CD4-positive, alpha-beta T cell (primary cell): ENCODE measurements around the gene MAGEB2. TPM values are rescaled to one million over a fixed set of nuclear protein-coding genes. Genes with fewer than 3 reads are reported as not detected.

Source experiments
- ATAC-seq: fragments of 200-7000 bp; cut with Tn5 transposase; one replicate; pipeline ENCODE4 v1.10.0; 2022; ENCODE audit warnings: mild to moderate bottlenecking; ENCODE audit not compliant: poor library complexity
- CTCF ChIA-PET: fragments of 350-600 bp; sonication (Branson Sonifier 250); formaldehyde crosslinking; loops from one replicate; lab custom pipeline; 2021; ENCODE audit warnings: antibody characterized with exemption, inconsistent platforms; lab: Charles Lee
- POLR2A ChIA-PET: fragments of 350-600 bp; sonication (Branson Sonifier 250); formaldehyde crosslinking; loops from one replicate; lab custom pipeline; 2021; ENCODE audit warnings: antibody characterized with exemption, inconsistent platforms; lab: Charles Lee
- DNase-seq, 14 experiments: peaks; one replicate each; pipeline ENCODE4 v3.0.0-alpha.2; 2013 to 2020; ENCODE audit warnings: mixed read lengths in 2 of 14
- H3K27ac ChIP-seq, 2 donors: one replicate each; pipeline versions ENCODE4 v1.5.1 to v1.7.0; 2013; ENCODE audit warnings: low read length in 2 of 2, low read depth in 1 of 2, mild to moderate bottlenecking in 1 of 2
- H3K27me3 ChIP-seq, 2 experiments: 1 replicate in 1 of 2; 2 replicates in 1 of 2; pipeline versions ENCODE4 v1.6.1 to v1.7.0; 2013; ENCODE audit warnings: low read length in 2 of 2, control low read depth in 1 of 2, mild to moderate bottlenecking in 1 of 2, moderate library complexity in 1 of 2; ENCODE audit not compliant: insufficient read depth in 2 of 2, control insufficient read depth in 1 of 2
- H3K36me3 ChIP-seq: one replicate; pipeline ENCODE4 v1.6.1; 2013; ENCODE audit warnings: low read length, control low read depth; ENCODE audit not compliant: insufficient read depth
- H3K4me1 ChIP-seq: one replicate; pipeline ENCODE4 v1.6.1; 2013; ENCODE audit warnings: low read length, control low read depth; ENCODE audit not compliant: insufficient read depth
- H3K4me3 ChIP-seq: one replicate; pipeline ENCODE4 v1.5.1; 2013; ENCODE audit warnings: mild to moderate bottlenecking, low read length, moderate library complexity
- H3K9me3 ChIP-seq, 2 experiments: 1 replicate in 1 of 2; 2 replicates in 1 of 2; pipeline versions ENCODE4 v1.6.1 to v1.7.0; 2013; ENCODE audit warnings: low read length in 2 of 2, mild to moderate bottlenecking in 2 of 2, control low read depth in 1 of 2, moderate library complexity in 1 of 2; ENCODE audit not compliant: control insufficient read depth in 1 of 2, insufficient read depth in 1 of 2
- H3K27ac Mint-ChIP-seq: one replicate; pipeline ENCODE4 v1.8.0; 2020; ENCODE audit warnings: mixed read lengths
- H3K27me3 Mint-ChIP-seq: one replicate; pipeline ENCODE4 v1.8.0; 2021; ENCODE audit warnings: mixed read lengths
- H3K36me3 Mint-ChIP-seq: one replicate; pipeline ENCODE4 v1.8.0; 2021; ENCODE audit warnings: low read depth, mixed read lengths
- H3K4me1 Mint-ChIP-seq: one replicate; pipeline ENCODE4 v1.8.0; 2021; ENCODE audit warnings: low read depth, mixed read lengths
- H3K4me3 Mint-ChIP-seq: one replicate; pipeline ENCODE4 v1.8.0; 2020; ENCODE audit warnings: mild to moderate bottlenecking, mixed read lengths
- H3K9me3 Mint-ChIP-seq: one replicate; pipeline ENCODE4 v1.8.0; 2020; ENCODE audit warnings: mixed read lengths
- CTCF ChIP-seq: fragments of 200-600 bp; IDR thresholded peaks from one replicate; pipeline ENCODE4 v1.8.0; 2022; ENCODE audit warnings: antibody characterized with exemption, mild to moderate bottlenecking
- intact Hi-C, 2 experiments: fragments of 100-400 bp; cut with DNase I in 1 of 2; cut with micrococcal nuclease in 1 of 2; formaldehyde crosslinking; loops; one replicate each; pipeline versions ENCODE4 v1.15.1 to v1.9.0; 2023 to 2025; cut with DNase I, micrococcal nuclease
- polyA plus RNA-seq, 2 donors: library from polyadenylated mRNA; unstranded; fragments of 120-200 nt; gene quantifications; one replicate each; pipeline ENCODE4 v1.2.1, GENCODE V29; 2013
- total RNA-seq, 174 experiments: library from RNA in 2 of 174; stranded (reverse) in 2 of 174; gene quantifications; one replicate each; pipeline ENCODE4 v1.2.3 and lab custom pipeline; 2021 to 2026

Gene MAGEB2
- total RNA-seq (not detected), total RNA-seq (lab: John Stamatoyannopoulos, UW) (0 to 0.40 (median 0) reads per million in 172 experiments)
- polyA plus RNA-seq (2013, experiment 1 of 2), result not detected
- polyA plus RNA-seq (2013, experiment 2 of 2), result not detected

DNA sequence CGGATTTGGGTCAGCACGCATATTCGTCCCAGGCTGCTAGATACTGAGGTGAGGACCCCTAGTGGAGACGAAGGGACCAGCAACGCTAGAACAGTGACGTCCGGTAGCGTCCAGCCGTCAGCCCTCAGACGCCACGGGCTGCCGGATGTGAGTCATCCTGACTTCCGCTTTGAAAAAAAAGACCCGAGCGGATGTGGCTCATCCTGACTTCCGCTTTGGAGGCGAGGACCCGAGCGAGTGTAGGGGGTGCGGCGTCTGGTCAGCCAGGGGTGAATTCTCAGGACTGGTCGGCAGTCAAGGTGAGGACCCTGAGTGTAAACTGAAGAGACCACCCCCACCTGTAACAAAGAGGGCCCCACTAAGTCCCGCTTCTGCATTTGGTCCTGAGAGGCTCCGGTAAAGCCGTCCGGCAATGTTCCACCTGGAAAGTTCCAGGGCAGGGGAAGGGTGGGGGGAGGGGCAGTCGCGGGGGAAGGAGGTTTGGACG lies at the start of gene MAGEB2:
Gene MAGEB2, plus strand, starts transcription at position 207 of the 487 bp plus-strand sequence. CDS start 3,018 bp downstream, outside the sequence.
- H3K36me3 ChIP-seq, result no peaks in the 10 kb centered on the region
- H3K9me3 ChIP-seq, result peaks cover 0 to 6% of the 10 kb centered on the region in 2 experiments
- ATAC-seq, result no peak
- no peaks in the 10 kb centered on the region for H3K27me3 Mint-ChIP-seq
- no peak within 1 kb of the TSS for H3K4me3 ChIP-seq
- H3K4me1 ChIP-seq, result no peaks in the 10 kb centered on the region
- intact Hi-C loops, result no loop called here
- H3K36me3 Mint-ChIP-seq, result no peaks in the 10 kb centered on the region
- no peak within 1 kb of the TSS for H3K27ac ChIP-seq
- no peaks in the 10 kb centered on the region for H3K4me1 Mint-ChIP-seq
- H3K9me3 Mint-ChIP-seq, result no peaks in the 10 kb centered on the region
- H3K27me3 ChIP-seq, result no peaks in the 10 kb centered on the region
- DNase-seq, result no peak
- no peak within 1 kb of the TSS for H3K4me3 Mint-ChIP-seq
- ChIA-PET POLR2A (no interaction called here), CTCF (no interaction called here)
- TF ChIP-seq CTCF, result no peak
- H3K27ac Mint-ChIP-seq, result no peak within 1 kb of the TSS

DNA sequence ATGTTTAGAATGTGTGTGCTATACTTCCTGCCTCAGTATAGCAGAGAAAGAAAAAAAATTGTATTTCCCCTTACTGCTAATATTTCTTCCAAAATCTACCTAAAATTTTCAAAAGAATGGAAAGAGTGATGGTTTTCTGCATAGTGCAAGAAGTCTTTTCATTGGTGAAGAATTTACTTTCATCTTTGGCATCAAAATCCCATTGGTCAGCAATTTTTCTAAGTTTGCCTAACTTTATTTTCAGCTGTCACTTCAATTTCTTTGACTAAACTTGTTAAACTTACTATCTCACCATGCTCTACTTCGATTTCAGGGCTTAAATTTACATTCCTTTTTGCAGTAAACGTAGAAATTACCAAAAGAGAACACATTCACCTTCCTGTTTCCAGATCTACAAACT lies 44.5 kb upstream of the MAGEB2 start:
- Histone ChIP-seq H3K4me1 (no peaks in the 10 kb centered on the region), H3K36me3 (no peaks in the 10 kb centered on the region), H3K27ac (no peak overlapping the region), H3K27me3 (no peaks in the 10 kb centered on the region), H3K4me3 (no peak overlapping the region), H3K9me3 (no peaks in the 10 kb centered on the region)
- ChIA-PET CTCF (no interaction called here), POLR2A (no interaction called here)
- Mint-ChIP-seq H3K27ac (no peak overlapping the region), H3K9me3 (no peaks in the 10 kb centered on the region), H3K27me3 (no peaks in the 10 kb centered on the region), H3K4me1 (no peaks in the 10 kb centered on the region), H3K4me3 (no peak overlapping the region), H3K36me3 (no peaks in the 10 kb centered on the region)
- no peak for TF ChIP-seq CTCF
- DNase-seq, result no peak
- no peak for ATAC-seq
- intact Hi-C loops, result no loop called here

- DNase-seq, result no peak
- Mint-ChIP-seq H3K4me1 (no peaks in the 10 kb centered on the region), H3K27ac (no peak overlapping the region), H3K36me3 (no peaks in the 10 kb centered on the region), H3K4me3 (no peak overlapping the region), H3K9me3 (no peaks in the 10 kb centered on the region), H3K27me3 (no peaks in the 10 kb centered on the region)
- H3K4me1 ChIP-seq, result no peaks in the 10 kb centered on the region
- ATAC-seq, result no peak
- H3K9me3 ChIP-seq, result no peaks in the 10 kb centered on the region
- ChIA-PET CTCF (no interaction called here), POLR2A (no interaction called here)
- H3K27me3 ChIP-seq, result no peaks in the 10 kb centered on the region
- H3K4me3 ChIP-seq, result no peak overlapping the region
- H3K27ac ChIP-seq, result no peak overlapping the region
- H3K36me3 ChIP-seq, result no peaks in the 10 kb centered on the region
- intact Hi-C loops, result no loop called here
- no peak for TF ChIP-seq CTCF
Measured at GRCh38 chrX:30181353-30181752, 34.0 kb upstream of the MAGEB2 start.
